SJCRH30 (cell line): Measurements from ENCODE around the gene ULK3. TPM values are rescaled to one million over a fixed set of nuclear protein-coding genes. Genes with fewer than 3 reads are reported as not detected.
"Not testable (repeated sequence)": the region's sequence is repeated elsewhere in the genome, so short reads cannot be mapped to it uniquely, and the experiment has no call there.

Source experiments
- DNase-seq, 2 experiments: peaks; one replicate each; pipeline ENCODE4 v3.0.0-alpha.2; 2015 to 2020
- H3K27ac ChIP-seq: fragments of 250-450 bp; sonication (Bioruptor Pico); 2 replicates; pipeline ENCODE4 v1.5.1; 2020; ENCODE audit warnings: mild to moderate bottlenecking, moderate library complexity
- H3K27me3 ChIP-seq: fragments of 250-450 bp; sonication (Bioruptor Pico); 2 replicates; pipeline ENCODE4 v1.5.1; 2020; ENCODE audit warnings: mild to moderate bottlenecking, moderate library complexity
- H3K36me3 ChIP-seq: fragments of 250-450 bp; sonication (Bioruptor Pico); 2 replicates; pipeline ENCODE4 v1.5.1; 2020; ENCODE audit warnings: mild to moderate bottlenecking, moderate library complexity
- H3K4me1 ChIP-seq: fragments of 250-450 bp; sonication (Bioruptor Pico); 2 replicates; pipeline ENCODE4 v1.5.1; 2020; ENCODE audit warnings: mild to moderate bottlenecking, moderate library complexity
- H3K4me3 ChIP-seq: fragments of 250-450 bp; sonication (Bioruptor Pico); 2 replicates; pipeline ENCODE4 v1.5.1; 2020; ENCODE audit warnings: mild to moderate bottlenecking, moderate library complexity
- H3K9me3 ChIP-seq: fragments of 250-450 bp; sonication (Bioruptor Pico); replicated peaks from 2 replicates; pipeline ENCODE4 v1.5.1; 2020; ENCODE audit warnings: mild to moderate bottlenecking, moderate library complexity
- total RNA-seq: library from RNA; depleted of rRNA; stranded (reverse); fragments of >200 nt; shearing (Covaris generic); gene quantifications from 2 replicates; pipeline ENCODE4 v1.2.3, GENCODE V29; 2014; rRNA removed

The ULK3 gene
- 27.1 and 28.3 TPM in 2 replicates for total RNA-seq

GRCh38 chr15:74842581-74843444 lies at the start of gene ULK3:
TSS of gene ULK3 (minus strand) at chr15:74843156. CDS start at chr15:74843105, 51 bp downstream.
- no peaks in the 10 kb centered on the region for H3K27me3 ChIP-seq
- H3K4me1 ChIP-seq, result peaks cover 5% of the 10 kb centered on the region; the same call in 1 of the 2 replicates
- no peaks in the 10 kb centered on the region for H3K9me3 ChIP-seq
- DNase-seq, result peak; percentile 92 to 93
- peak within 1 kb of the TSS; percentile 78 for H3K4me3 ChIP-seq
- peak within 1 kb of the TSS; percentile 80 for H3K27ac ChIP-seq
- no peaks in the 10 kb centered on the region for H3K36me3 ChIP-seq

GRCh38 chr15:74892313-74892712 lies 49.4 kb upstream of the ULK3 start:
- Histone ChIP-seq H3K9me3 (no peaks in the 10 kb centered on the region), H3K27ac (no peak overlapping the region), H3K4me3 (no peak overlapping the region), H3K27me3 (no peaks in the 10 kb centered on the region), H3K36me3 (no peaks in the 10 kb centered on the region; the same call in 1 of the 2 replicates), H3K4me1 (no peaks in the 10 kb centered on the region)
- DNase-seq, result no peak

GRCh38 chr15:74891469-74891868 lies 48.5 kb upstream of the ULK3 start:
- H3K27ac ChIP-seq, result no peak overlapping the region
- no peaks in the 10 kb centered on the region for H3K4me1 ChIP-seq
- DNase-seq, result no peak
- no peaks in the 10 kb centered on the region for H3K27me3 ChIP-seq
- H3K4me3 ChIP-seq, result no peak overlapping the region
- H3K36me3 ChIP-seq, result no peaks in the 10 kb centered on the region
- H3K9me3 ChIP-seq, result no peaks in the 10 kb centered on the region

- Histone ChIP-seq H3K4me1 (no peaks in the 10 kb centered on the region), H3K4me3 (peak overlapping the region; percentile 81), H3K27me3 (no peaks in the 10 kb centered on the region), H3K36me3 (no peaks in the 10 kb centered on the region), H3K9me3 (no peaks in the 10 kb centered on the region), H3K27ac (no peak overlapping the region; the same call in 1 of the 2 replicates)
- DNase-seq, result no peak
These were observed 47.7 kb upstream of the ULK3 start for GRCh38 chr15:74890665-74890960.

- Histone ChIP-seq H3K27me3 (no peaks in the 10 kb centered on the region), H3K36me3 (no peaks in the 10 kb centered on the region), H3K4me3 (peak within 1 kb of the TSS; percentile 81), H3K27ac (peak within 1 kb of the TSS; percentile 60), H3K4me1 (no peaks in the 10 kb centered on the region), H3K9me3 (no peaks in the 10 kb centered on the region)
- peak; percentile 90 for DNase-seq
These were observed 47.1 kb upstream of the ULK3 start, which contains the start of gene MPI for GRCh38 chr15:74889883-74890664. TSS of gene MPI (plus strand) at chr15:74890042. CDS start at chr15:74890074, 32 bp downstream.

GRCh38 chr15:74889390-74889882 lies 46.5 kb upstream of the ULK3 start:
- H3K27ac ChIP-seq, result peak overlapping the region; percentile 60
- no peaks in the 10 kb centered on the region for H3K36me3 ChIP-seq
- no peaks in the 10 kb centered on the region for H3K4me1 ChIP-seq
- H3K27me3 ChIP-seq, result no peaks in the 10 kb centered on the region
- H3K9me3 ChIP-seq, result no peaks in the 10 kb centered on the region
- peak; percentile 65 to 70 for DNase-seq
- H3K4me3 ChIP-seq, result peak overlapping the region; percentile 81

GRCh38 chr15:74888716-74889115 lies 45.8 kb upstream of the ULK3 start:
- H3K4me1 ChIP-seq, result no peaks in the 10 kb centered on the region
- H3K27ac ChIP-seq, result no peak overlapping the region
- H3K27me3 ChIP-seq, result no peaks in the 10 kb centered on the region
- H3K36me3 ChIP-seq, result no peaks in the 10 kb centered on the region
- no peaks in the 10 kb centered on the region for H3K9me3 ChIP-seq
- no peak overlapping the region for H3K4me3 ChIP-seq
- no peak for DNase-seq

DNA sequence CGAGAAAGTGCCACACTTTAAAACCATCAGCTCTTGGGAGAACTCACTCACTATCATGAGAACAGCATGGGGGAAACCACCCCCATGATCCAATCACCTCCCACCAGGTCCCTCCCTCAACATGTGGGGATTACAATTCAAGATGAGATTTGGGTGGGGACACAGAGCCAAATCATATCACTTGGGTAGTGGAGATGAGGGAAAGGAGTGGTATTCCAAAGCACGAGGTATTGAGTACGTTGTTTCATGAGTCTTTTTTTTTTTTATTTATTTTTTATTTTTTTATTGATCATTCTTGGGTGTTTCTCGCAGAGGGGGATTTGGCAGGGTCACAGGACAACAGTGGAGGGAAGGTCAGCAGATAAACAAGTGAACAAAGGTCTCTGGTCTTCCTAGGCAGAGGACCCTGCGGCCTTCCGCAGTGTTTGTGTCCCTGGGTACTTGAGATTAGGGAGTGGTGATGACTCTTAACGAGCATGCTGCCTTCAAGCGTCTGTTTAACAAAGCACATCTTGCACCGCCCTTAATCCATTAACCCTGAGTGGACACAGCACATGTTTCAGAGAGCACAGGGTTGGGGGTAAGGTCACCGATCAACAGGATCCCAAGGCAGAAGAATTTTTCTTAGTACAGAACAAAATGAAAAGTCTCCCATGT lies 44.7 kb upstream of the ULK3 start:
- H3K27me3 ChIP-seq, H3K36me3 ChIP-seq, H3K9me3 ChIP-seq, H3K27ac ChIP-seq, H3K4me3 ChIP-seq, H3K4me1 ChIP-seq, DNase-seq: not testable (repeated sequence)

DNA sequence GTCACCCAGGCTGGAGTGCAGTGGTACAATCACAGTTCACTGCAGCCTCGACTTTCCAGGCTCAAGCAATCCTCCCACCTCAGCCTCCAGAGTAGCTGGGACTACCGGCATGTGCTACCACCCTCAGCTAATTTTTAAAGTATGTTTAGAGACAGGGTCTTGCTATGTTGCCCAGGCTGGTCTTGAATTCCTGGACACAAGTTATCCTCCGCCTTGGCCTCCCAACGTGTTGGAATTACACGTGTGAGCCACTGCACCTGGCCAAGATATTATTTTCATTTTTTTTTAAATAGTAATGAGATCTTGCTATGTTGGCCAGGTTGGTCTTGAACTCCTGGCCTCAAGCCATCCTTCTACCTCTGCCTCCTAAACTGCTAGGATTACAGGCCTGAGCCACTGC lies 42.5 kb upstream of the ULK3 start:
- no peaks in the 10 kb centered on the region for H3K36me3 ChIP-seq
- H3K4me1 ChIP-seq, result no peaks in the 10 kb centered on the region
- no peak overlapping the region for H3K4me3 ChIP-seq
- H3K27me3 ChIP-seq, result no peaks in the 10 kb centered on the region
- DNase-seq, result no peak
- peaks cover 5% of the 10 kb centered on the region; the same call in 1 of the 2 replicates for H3K9me3 ChIP-seq
- no peak overlapping the region for H3K27ac ChIP-seq

DNA sequence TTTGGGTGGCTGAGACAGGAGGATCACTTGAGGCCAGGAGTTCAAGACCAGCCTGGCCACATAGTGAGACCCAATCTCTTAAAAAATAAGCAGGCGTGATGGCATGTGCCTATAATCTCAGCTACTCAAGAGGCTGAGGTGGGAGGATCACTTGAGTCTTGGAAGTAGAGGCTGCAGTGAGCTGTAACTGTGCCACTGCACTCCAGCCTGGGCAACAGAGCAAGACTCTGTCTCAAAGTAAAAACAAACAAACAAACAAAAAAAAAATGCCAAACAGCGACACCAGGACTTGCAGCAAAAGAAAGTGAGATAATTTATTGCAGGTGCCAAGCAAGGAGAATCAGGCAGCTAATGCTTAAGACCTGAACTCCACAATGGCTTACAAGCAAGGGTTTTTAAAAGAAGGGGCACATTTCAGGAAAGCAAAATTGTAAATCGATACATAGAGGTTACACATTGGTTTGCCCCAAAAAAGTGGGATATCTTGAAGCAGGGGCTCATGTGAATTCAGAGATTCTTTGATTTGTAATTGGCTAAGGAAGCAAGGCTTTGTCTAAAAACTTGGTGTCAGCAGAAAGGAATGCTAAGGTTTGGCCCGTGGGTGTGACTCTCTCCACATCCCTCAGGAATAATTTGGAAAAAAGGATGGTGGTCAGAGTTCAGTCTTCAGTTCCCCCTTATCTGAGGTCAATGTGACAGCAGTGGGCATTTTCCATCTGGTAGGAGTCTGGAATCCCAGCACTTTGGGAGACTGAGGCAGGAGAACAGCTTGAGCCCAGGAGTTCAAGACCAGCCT lies 41.7 kb upstream of the ULK3 start:
- no peaks in the 10 kb centered on the region for H3K4me1 ChIP-seq
- H3K27ac ChIP-seq, result no peak overlapping the region
- no peak overlapping the region for H3K4me3 ChIP-seq
- peaks cover 5% of the 10 kb centered on the region; the same call in 1 of the 2 replicates for H3K9me3 ChIP-seq
- no peaks in the 10 kb centered on the region for H3K36me3 ChIP-seq
- H3K27me3 ChIP-seq, result no peaks in the 10 kb centered on the region
- no peak for DNase-seq

DNA sequence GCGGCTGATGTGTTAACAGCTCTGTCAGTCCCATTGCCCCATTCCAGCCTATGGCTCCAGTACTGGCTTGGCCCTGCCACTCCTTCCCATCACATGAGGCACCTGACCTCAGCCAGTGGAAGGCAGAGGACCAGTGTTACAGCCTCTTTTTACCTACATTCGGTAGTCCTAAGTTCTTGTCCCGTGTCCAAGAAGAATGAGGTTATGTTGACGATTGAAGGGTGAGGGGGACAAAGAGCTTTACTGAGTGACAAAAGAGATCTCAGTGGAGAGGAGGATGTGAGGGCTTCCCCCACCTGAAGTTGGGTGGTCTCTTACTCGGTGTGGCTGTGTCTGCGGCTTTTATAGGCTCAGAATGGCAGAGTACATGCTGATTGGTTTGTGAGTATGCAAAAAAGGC lies 39.6 kb upstream of the ULK3 start:
- H3K27me3 ChIP-seq, result 0 out of 2 replicates have a peak, but pooled peaks cover 3% of the 10 kb centered on the region
- no peaks in the 10 kb centered on the region for H3K36me3 ChIP-seq
- DNase-seq, result no peak
- no peak overlapping the region for H3K4me3 ChIP-seq
- H3K27ac ChIP-seq, result no peak overlapping the region
- H3K4me1 ChIP-seq, result no peaks in the 10 kb centered on the region
- H3K9me3 ChIP-seq, result peaks cover 5% of the 10 kb centered on the region; the same call in 1 of the 2 replicates

DNA sequence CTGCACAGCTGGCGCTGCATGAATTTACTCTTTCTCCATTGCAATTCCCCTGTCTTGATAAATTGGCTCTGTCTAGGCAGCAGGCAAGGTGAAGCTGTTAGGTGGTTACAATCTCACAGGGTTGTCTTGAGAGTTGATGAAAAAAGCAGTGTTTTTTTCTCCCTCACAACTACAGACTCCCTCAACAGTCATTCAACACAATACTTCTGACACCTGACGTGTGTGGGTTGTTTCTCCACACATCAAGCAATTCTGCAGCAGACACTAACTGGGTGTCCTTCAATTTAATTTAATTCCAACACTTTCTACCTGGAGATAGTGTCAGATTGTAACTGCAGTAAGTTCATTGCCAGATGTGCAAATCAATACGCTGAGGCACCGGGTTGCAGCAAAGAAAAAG lies 35.3 kb upstream of the ULK3 start:
- H3K27ac ChIP-seq, result no peak overlapping the region
- peaks cover 5% of the 10 kb centered on the region; the same call in 1 of the 2 replicates for H3K9me3 ChIP-seq
- no peak for DNase-seq
- H3K36me3 ChIP-seq, result no peaks in the 10 kb centered on the region
- 0 out of 2 replicates have a peak, but pooled peaks cover 3% of the 10 kb centered on the region for H3K27me3 ChIP-seq
- H3K4me1 ChIP-seq, result 0 out of 2 replicates have a peak, but pooled peaks cover 5% of the 10 kb centered on the region
- H3K4me3 ChIP-seq, result no peak overlapping the region

DNA sequence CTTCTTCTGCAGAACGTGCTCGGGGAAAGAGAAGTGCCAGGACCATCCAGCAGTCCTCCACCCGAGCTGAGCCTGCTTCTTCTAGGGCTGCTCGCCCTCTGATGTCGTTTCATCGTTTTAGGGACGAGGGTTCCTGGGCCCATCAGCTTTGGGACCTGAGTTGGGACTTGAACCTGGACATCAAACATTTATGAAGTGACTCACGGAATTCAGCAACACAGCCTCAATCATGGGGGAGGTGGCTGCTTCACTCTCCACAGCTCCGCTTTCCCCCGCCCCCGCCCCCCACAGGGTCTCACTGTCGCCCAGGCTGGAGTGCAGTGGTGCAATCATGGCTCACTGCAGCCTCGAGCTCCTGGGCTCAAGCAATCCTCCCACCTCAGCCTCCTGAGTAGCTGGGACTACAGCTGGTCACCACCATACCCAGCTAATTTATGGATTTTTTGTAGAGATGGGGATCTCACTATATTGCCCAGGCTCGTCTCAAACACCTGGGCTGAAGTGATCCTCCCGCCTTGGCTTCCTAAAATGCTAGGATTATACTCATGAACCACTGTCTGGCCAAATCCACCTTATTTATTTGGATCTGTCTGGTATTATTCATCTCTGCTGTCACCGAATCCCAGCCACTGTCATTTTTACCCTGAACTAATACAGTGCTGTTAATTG lies 30.9 kb upstream of the ULK3 start:
- DNase-seq, result peak in 1 of 2 experiments; percentile 25
- Histone ChIP-seq H3K27ac (no peak overlapping the region), H3K4me3 (peak overlapping the region; percentile 98), H3K4me1 (0 out of 2 replicates have a peak, but pooled peaks cover 5% of the 10 kb centered on the region), H3K9me3 (no peaks in the 10 kb centered on the region), H3K27me3 (0 out of 2 replicates have a peak, but pooled peaks cover 3% of the 10 kb centered on the region), H3K36me3 (no peaks in the 10 kb centered on the region)
